Measurements from ENCODE around the gene SERPINB5. TPM values are rescaled to one million over a fixed set of nuclear protein-coding genes. Genes with fewer than 3 reads are reported as not detected.

SERPINB5 gene
- total and polyA plus RNA-seq, 2 donors (not counting 1 experiment from before 2014, with no cell fraction given), result not detected

DNA sequence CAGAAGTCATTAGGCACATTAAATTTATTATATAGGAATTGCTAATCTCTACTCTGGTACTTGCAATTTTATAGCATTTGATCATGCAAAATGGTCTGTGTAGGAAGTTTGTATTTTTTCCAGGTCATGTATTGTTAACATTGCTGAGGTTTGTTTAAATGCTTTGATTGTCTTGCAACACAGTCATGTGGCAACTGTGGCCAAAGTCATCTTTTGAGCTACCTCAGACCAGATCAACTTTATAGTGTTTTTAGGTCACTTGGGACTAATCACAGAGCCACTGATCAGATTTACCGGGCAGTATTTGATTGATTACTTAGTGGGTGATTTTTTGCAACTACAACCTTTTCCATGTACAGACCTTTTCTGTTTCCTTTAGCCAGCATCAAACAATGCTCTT, 3.7 kb downstream of the SERPINB5 start:
- no peaks in the 10 kb centered on the region for H3K9me3 ChIP-seq (ENCODE audit: control extremely low read depth in 1 of 3, control insufficient read depth in 2 of 3, insufficient read depth in 1 of 3, low read length in 2 of 3)
- POLR2A ChIA-PET, result no interaction called here
- H2AFZ ChIP-seq (ENCODE audit: insufficient read depth, low read depth, low read length, poor library complexity, severe bottlenecking), result no peak overlapping the region
- H3K4me1 ChIP-seq (ENCODE audit: control insufficient read depth in 2 of 2, insufficient read depth in 2 of 2, low read length in 2 of 2), result no peaks in the 10 kb centered on the region
- H3K36me3 ChIP-seq (replicated peaks in 1 of 2; ENCODE audit: control extremely low read depth in 1 of 2, control insufficient read depth in 1 of 2, extremely low read depth in 1 of 2, insufficient read depth in 2 of 2, low read length in 1 of 2), result no peaks in the 10 kb centered on the region
- no peaks in the 10 kb centered on the region for H4K20me1 ChIP-seq (ENCODE audit: control insufficient read depth, insufficient read depth, low read length, poor library complexity, severe bottlenecking)
- H3K4me2 ChIP-seq (replicated peaks; ENCODE audit: low read depth, low read length, poor library complexity, severe bottlenecking), result no peak overlapping the region
- no peak for ATAC-seq (ENCODE audit: low read depth)
- H3K79me2 ChIP-seq (ENCODE audit: control insufficient read depth, insufficient read depth, low read length), result no peaks in the 10 kb centered on the region
- no peaks in the 10 kb centered on the region for H3K4me1 Mint-ChIP-seq
- no peak for DNase-seq
- H3K27ac Mint-ChIP-seq, result no peak overlapping the region
- TF ChIP-seq, protein P1, sequence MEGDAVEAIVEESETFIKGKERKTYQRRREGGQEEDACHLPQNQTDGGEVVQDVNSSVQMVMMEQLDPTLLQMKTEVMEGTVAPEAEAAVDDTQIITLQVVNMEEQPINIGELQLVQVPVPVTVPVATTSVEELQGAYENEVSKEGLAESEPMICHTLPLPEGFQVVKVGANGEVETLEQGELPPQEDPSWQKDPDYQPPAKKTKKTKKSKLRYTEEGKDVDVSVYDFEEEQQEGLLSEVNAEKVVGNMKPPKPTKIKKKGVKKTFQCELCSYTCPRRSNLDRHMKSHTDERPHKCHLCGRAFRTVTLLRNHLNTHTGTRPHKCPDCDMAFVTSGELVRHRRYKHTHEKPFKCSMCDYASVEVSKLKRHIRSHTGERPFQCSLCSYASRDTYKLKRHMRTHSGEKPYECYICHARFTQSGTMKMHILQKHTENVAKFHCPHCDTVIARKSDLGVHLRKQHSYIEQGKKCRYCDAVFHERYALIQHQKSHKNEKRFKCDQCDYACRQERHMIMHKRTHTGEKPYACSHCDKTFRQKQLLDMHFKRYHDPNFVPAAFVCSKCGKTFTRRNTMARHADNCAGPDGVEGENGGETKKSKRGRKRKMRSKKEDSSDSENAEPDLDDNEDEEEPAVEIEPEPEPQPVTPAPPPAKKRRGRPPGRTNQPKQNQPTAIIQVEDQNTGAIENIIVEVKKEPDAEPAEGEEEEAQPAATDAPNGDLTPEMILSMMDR (IDR thresholded peaks at IDR 0.05), result no peak
- no peak for TF ChIP-seq EZH2 (IDR thresholded peaks at IDR 0.05; ENCODE audit: borderline replicate concordance, insufficient read depth, low read depth, low read length, poor library complexity, severe bottlenecking)
- peaks cover 0 to 7% (median 0%) of the 10 kb centered on the region in 4 experiments for H3K27me3 ChIP-seq (replicated peaks in 1 of 4; ENCODE audit: control extremely low read depth in 1 of 4, control insufficient read depth in 3 of 4, insufficient read depth in 4 of 4, low read length in 3 of 4)
- H3K27ac ChIP-seq (ENCODE audit: low read length in 2 of 2), result no peak overlapping the region
- CTCF ChIA-PET, result no interaction called here
- no peak overlapping the region for H3K4me3 Mint-ChIP-seq
- H3K4me3 ChIP-seq (ENCODE audit: control extremely low read depth in 1 of 5, extremely low read depth in 1 of 5, insufficient read depth in 1 of 5, low read depth in 2 of 5, low read length in 4 of 5), result no peak overlapping the region
- H3K27me3 Mint-ChIP-seq, result peaks cover 21% of the 10 kb centered on the region
- intact Hi-C loops (cut with micrococcal nuclease), result no loop called here
- no peak overlapping the region for H3K9ac ChIP-seq (ENCODE audit: low read length)
- WGBS (ENCODE audit: insufficient coverage), result no CpG with 5 or more reads among the region's 1 CpG
- no peaks in the 10 kb centered on the region for H3K9me3 Mint-ChIP-seq (ENCODE audit: insufficient read depth)

DNA sequence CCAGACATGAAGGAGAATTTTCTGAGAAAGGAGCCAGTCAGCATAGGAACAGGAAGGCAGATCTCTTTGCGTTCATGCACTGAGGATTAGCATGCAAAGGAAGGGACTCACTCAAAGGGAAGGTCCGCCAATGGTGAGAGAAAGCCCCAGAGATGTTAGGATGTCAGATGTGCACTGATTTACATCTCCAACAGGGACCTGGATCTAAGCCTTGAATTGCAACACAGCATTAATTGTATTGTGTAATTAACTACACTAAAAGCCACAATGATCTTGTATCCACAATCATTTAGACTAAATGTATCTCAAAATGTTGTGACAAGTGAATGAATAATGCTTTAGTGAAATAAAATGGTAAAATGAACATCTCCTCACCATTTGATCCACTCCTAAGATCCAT, 4.2 kb downstream of the SERPINB5 start:
- ChIA-PET POLR2A (no interaction called here), CTCF (no interaction called here)
- H3K4me2 ChIP-seq (replicated peaks; ENCODE audit: low read depth, low read length, poor library complexity, severe bottlenecking), result no peak overlapping the region
- intact Hi-C loops (cut with micrococcal nuclease), result no loop called here
- H4K20me1 ChIP-seq (ENCODE audit: control insufficient read depth, insufficient read depth, low read length, poor library complexity, severe bottlenecking), result no peaks in the 10 kb centered on the region
- peaks cover 0 to 7% (median 0%) of the 10 kb centered on the region in 4 experiments for H3K27me3 ChIP-seq (replicated peaks in 1 of 4; ENCODE audit: control extremely low read depth in 1 of 4, control insufficient read depth in 3 of 4, insufficient read depth in 4 of 4, low read length in 3 of 4)
- Mint-ChIP-seq H3K27ac (no peak overlapping the region), H3K4me1 (no peaks in the 10 kb centered on the region), H3K9me3 (ENCODE audit: insufficient read depth) (no peaks in the 10 kb centered on the region), H3K4me3 (no peak overlapping the region), H3K27me3 (peaks cover 22% of the 10 kb centered on the region)
- H3K79me2 ChIP-seq (ENCODE audit: control insufficient read depth, insufficient read depth, low read length), result no peaks in the 10 kb centered on the region
- H3K9ac ChIP-seq (ENCODE audit: low read length), result no peak overlapping the region
- DNase-seq (no peak), ATAC-seq (ENCODE audit: low read depth) (no peak)
- no peak overlapping the region for H3K27ac ChIP-seq (ENCODE audit: low read length in 2 of 2)
- WGBS (ENCODE audit: insufficient coverage), result 83% methylated on average over 1 of the region's 2 CpGs
- H3K36me3 ChIP-seq (replicated peaks in 1 of 2; ENCODE audit: control extremely low read depth in 1 of 2, control insufficient read depth in 1 of 2, extremely low read depth in 1 of 2, insufficient read depth in 2 of 2, low read length in 1 of 2), result no peaks in the 10 kb centered on the region
- no peaks in the 10 kb centered on the region for H3K9me3 ChIP-seq (ENCODE audit: control extremely low read depth in 1 of 3, control insufficient read depth in 2 of 3, insufficient read depth in 1 of 3, low read length in 2 of 3)
- no peaks in the 10 kb centered on the region for H3K4me1 ChIP-seq (ENCODE audit: control insufficient read depth in 2 of 2, insufficient read depth in 2 of 2, low read length in 2 of 2)
- H2AFZ ChIP-seq (ENCODE audit: insufficient read depth, low read depth, low read length, poor library complexity, severe bottlenecking), result no peak overlapping the region
- no peak for TF ChIP-seq EZH2 (IDR thresholded peaks at IDR 0.05; ENCODE audit: borderline replicate concordance, insufficient read depth, low read depth, low read length, poor library complexity, severe bottlenecking)
- no peak overlapping the region for H3K4me3 ChIP-seq (ENCODE audit: control extremely low read depth in 1 of 5, extremely low read depth in 1 of 5, insufficient read depth in 1 of 5, low read depth in 2 of 5, low read length in 4 of 5)

Measured in B cell (primary cell).